GM12878 (cell line): ENCODE measurements around the gene EEF2K. TPM values are rescaled to one million over a fixed set of nuclear protein-coding genes. Genes with fewer than 3 reads are reported as not detected.

Experiments
- ATAC-seq: fragments of 200-7000 bp; cut with Tn5 transposase; 3 replicates; pipeline ENCODE4 v1.9.1; 2020; ENCODE audit warnings: mild to moderate bottlenecking, moderate library complexity
- BruUV-seq: library from RNA; stranded (reverse); fragments of 400-500 nt; replicated peaks from 2 replicates; lab custom pipeline; 2021; lab: Mats Ljungman, UMichigan
- CTCF ChIA-PET: fragments of 300-600 bp; sonication (Branson Sonifier 250); formaldehyde crosslinking; extraction: SDS; loops from one replicate; lab custom pipeline; 2021; ENCODE audit warnings: inconsistent platforms; lab: Yijun Ruan, JAX
- POLR2A ChIA-PET: fragments of 350-600 bp; formaldehyde crosslinking; extraction: SDS; loops from one replicate; lab custom pipeline; 2021; ENCODE audit warnings: inconsistent platforms; lab: Charles Lee
- RAD21 ChIA-PET: fragments of 300-600 bp; sonication (Branson Sonifier 250); formaldehyde crosslinking; loops from one replicate; lab custom pipeline; 2023; ENCODE audit warnings: antibody characterized with exemption; ENCODE audit not compliant: unreplicated experiment; lab: Charles Lee
- SMC1A ChIA-PET: fragments of 300-600 bp; sonication (Branson Sonifier 250); formaldehyde crosslinking; loops from one replicate; lab custom pipeline; 2023; ENCODE audit not compliant: unreplicated experiment, uncharacterized antibody; lab: Charles Lee
- DNase-seq: peaks from one replicate; pipeline ENCODE4 v3.0.0-alpha.2; 2011; ENCODE audit warnings: low read depth, low spot score
- FAIRE-seq: peaks from 3 replicates; lab custom pipeline; 2011; peaks lifted over from hg19 to GRCh38; lab: Jason Lieb, UNC
- H2AFZ ChIP-seq: 2 replicates; pipeline ENCODE4 v1.6.0; 2011; ENCODE audit warnings: low read depth, low read length, control low read depth; ENCODE audit not compliant: control insufficient read depth
- H3K27ac ChIP-seq: 2 replicates; pipeline ENCODE4 v1.5.1; 2011; ENCODE audit warnings: control low read depth; ENCODE audit not compliant: control insufficient read depth, insufficient read depth
- H3K27me3 ChIP-seq, 2 experiments: replicated peaks in 1 of 2; 2 replicates each; pipeline versions ENCODE4 v1.6.0 to v1.6.1; 2011; ENCODE audit warnings: low read length in 1 of 2; ENCODE audit not compliant: control insufficient read depth in 2 of 2, insufficient read depth in 2 of 2
- H3K36me3 ChIP-seq, 2 experiments: 2 replicates each; pipeline ENCODE4 v1.5.1; 2011; ENCODE audit warnings: low read length in 1 of 2; ENCODE audit not compliant: control insufficient read depth in 2 of 2, insufficient read depth in 2 of 2
- H3K4me1 ChIP-seq: 2 replicates; pipeline ENCODE4 v1.6.1; 2011; ENCODE audit warnings: mild to moderate bottlenecking, low read length, moderate library complexity, mixed read lengths; ENCODE audit not compliant: control insufficient read depth, insufficient read depth
- H3K4me2 ChIP-seq: 2 replicates; pipeline ENCODE4 v1.6.0; 2011; ENCODE audit warnings: control low read depth; ENCODE audit not compliant: control insufficient read depth, insufficient read depth
- H3K4me3 ChIP-seq: fragments of 200-600 bp; sonication (generic); 2 replicates; pipeline ENCODE4 v1.5.1; 2016
- H3K79me2 ChIP-seq: 2 replicates; pipeline ENCODE4 v1.6.0; 2011; ENCODE audit warnings: low read length; ENCODE audit not compliant: control insufficient read depth, insufficient read depth
- H3K9ac ChIP-seq: 2 replicates; pipeline ENCODE4 v1.8.0; 2011; ENCODE audit warnings: low read length, control low read depth, mixed read lengths; ENCODE audit not compliant: control insufficient read depth, insufficient read depth
- H3K9me3 ChIP-seq: replicated peaks from 3 replicates; pipeline ENCODE4 v1.5.1; 2011; ENCODE audit warnings: mild to moderate bottlenecking, low read length; ENCODE audit not compliant: control insufficient read depth, insufficient read depth
- H4K20me1 ChIP-seq: 2 replicates; pipeline ENCODE4 v1.6.0; 2011; ENCODE audit not compliant: control insufficient read depth, insufficient read depth
- BCL11A ChIP-seq: IDR thresholded peaks from 2 replicates; pipeline ENCODE4 v1.6.1; 2011; ENCODE audit warnings: low read depth, low read length
- CBFB ChIP-seq: IDR thresholded peaks from 2 replicates; pipeline ENCODE4 v1.6.1; 2016; ENCODE audit warnings: antibody characterized with exemption, low read depth
- CHD1 ChIP-seq: IDR thresholded peaks from 2 replicates; pipeline ENCODE4 v1.6.1; 2012; ENCODE audit warnings: low read depth, low read length, improper control_type of control experiment
- EED ChIP-seq: sonication (generic); IDR thresholded peaks from 2 replicates; pipeline ENCODE4 v1.6.1; 2016; ENCODE audit warnings: antibody characterized with exemption, low read depth
- IKZF2 ChIP-seq, 2 experiments: fragments of 450-650 bp; IDR thresholded peaks; 2 replicates each; pipeline ENCODE4 v1.6.1; 2017; ENCODE audit warnings: mild to moderate bottlenecking in 2 of 2, moderate library complexity in 2 of 2
- MYC ChIP-seq: IDR thresholded peaks from 2 replicates; pipeline ENCODE4 v1.6.1; 2011; ENCODE audit warnings: mild to moderate bottlenecking, low read length, moderate library complexity, inconsistent platforms; ENCODE audit not compliant: insufficient read depth, insufficient replicate concordance, insufficient read length, severe bottlenecking
- NBN ChIP-seq: fragments of 450-650 bp; IDR thresholded peaks from 2 replicates; pipeline ENCODE4 v1.6.1; 2016
- NR2C2 ChIP-seq: IDR thresholded peaks from 2 replicates; pipeline ENCODE4 v1.6.1; 2011; ENCODE audit warnings: borderline replicate concordance, low read depth; ENCODE audit not compliant: control insufficient read depth, insufficient read length
- PAX8 ChIP-seq: fragments of 450-650 bp; IDR thresholded peaks from 2 replicates; pipeline ENCODE4 v1.6.1; 2017; ENCODE audit warnings: mild to moderate bottlenecking, moderate library complexity
- POLR2A ChIP-seq: IDR thresholded peaks from 2 replicates; pipeline ENCODE4 v1.6.1; 2011; ENCODE audit warnings: low read depth, mild to moderate bottlenecking, low read length
- POU2F2 ChIP-seq: IDR thresholded peaks from 3 replicates; pipeline ENCODE4 v1.6.1; 2011; ENCODE audit warnings: low read depth, mild to moderate bottlenecking, low read length, borderline replicate concordance
- RBBP5 ChIP-seq: fragments of 200-600 bp; sonication (generic); conservative IDR thresholded peaks from 2 replicates; pipeline ENCODE4 v1.6.1; 2016
- RELA ChIP-seq: fragments of 450-650 bp; IDR thresholded peaks from 2 replicates; pipeline ENCODE4 v1.8.0; 2014; ENCODE audit warnings: borderline replicate concordance; ENCODE audit not compliant: partially characterized antibody
- SIN3A ChIP-seq: IDR thresholded peaks from 2 replicates; pipeline ENCODE4 v1.6.1; 2012; ENCODE audit warnings: low read depth, low read length, improper control_type of control experiment
- SIX5 ChIP-seq: IDR thresholded peaks from 2 replicates; pipeline ENCODE4 v1.6.1; 2011; ENCODE audit warnings: mild to moderate bottlenecking, low read depth, low read length, moderate library complexity; ENCODE audit not compliant: severe bottlenecking
- SMC3 ChIP-seq: IDR thresholded peaks from 2 replicates; pipeline ENCODE4 v1.6.1; 2011; ENCODE audit warnings: low read length, improper control_type of control experiment, borderline replicate concordance
- STAT1 ChIP-seq: fragments of 450-650 bp; conservative IDR thresholded peaks from 2 replicates; pipeline ENCODE4 v1.6.1; 2014; ENCODE audit warnings: antibody characterized with exemption, mild to moderate bottlenecking
- YBX1 ChIP-seq: fragments of 450-650 bp; IDR thresholded peaks from 2 replicates; pipeline ENCODE4 v1.6.1; 2016; ENCODE audit warnings: antibody characterized with exemption
- ZBED1 ChIP-seq: IDR thresholded peaks from 2 replicates; pipeline ENCODE4 v1.6.1; 2016; ENCODE audit warnings: borderline replicate concordance
- ZNF384 ChIP-seq: IDR thresholded peaks from 2 replicates; pipeline ENCODE4 v1.6.1; 2012; ENCODE audit warnings: low read depth, mild to moderate bottlenecking, low read length, improper control_type of control experiment, borderline replicate concordance
- WGBS: methylation state at CpG from one replicate; pipeline ENCODE4 v1.1.6; 2016; ENCODE audit warnings: low lambda C conversion rate; ENCODE audit not compliant: insufficient replicate concordance, insufficient coverage; ENCODE audit errors: missing lambda C conversion rate; 5-methylcytosine and 5-hydroxymethylcytosine counted together
- in situ Hi-C: fragments of 300-500 bp; cut with MboI; formaldehyde crosslinking; loops from 9 replicates; pipeline ENCODE4 v1.14.3; 2018; ENCODE audit warnings: mixed read lengths
- intact Hi-C: fragments of 100-400 bp; cut with micrococcal nuclease; formaldehyde crosslinking; loops from one replicate; pipeline ENCODE4 v1.14.2; 2022; ENCODE audit not compliant: unreplicated experiment
- polyA plus RNA-seq, 11 experiments: library from polyadenylated mRNA; depleted of rRNA in 4 of 11; unstranded in 6 of 11; stranded (reverse) in 5 of 11; fragments of >200 nt; fragmentation: Nextera tagmentation in 4 of 11; fragmentation: Illumina TruSeq in 1 of 11; extraction: Ambion mirVana in 4 of 11; extraction: Trizol in 1 of 11; gene quantifications; 1 replicate in 1 of 11; 2 replicates in 10 of 11; pipeline versions ENCODE4 v1.2.1 to v1.2.3, GENCODE V29; 2011 to 2016; ENCODE audit warnings: inconsistent platforms in 2 of 11, missing spikeins in 2 of 11, low read depth in 1 of 11
- total RNA-seq, 4 experiments: library from RNA; depleted of rRNA in 3 of 4; stranded (reverse); fragments of >200 nt in 3 of 4; fragmentation: Illumina TruSeq in 1 of 4; extraction: Trizol in 1 of 4; gene quantifications; 2 replicates each; pipeline versions ENCODE4 v1.2.1 to v1.2.3, GENCODE V29; 2013 to 2021
- TF ChIP-seq, protein P1 (sequence below): fragments of 450-650 bp; IDR thresholded peaks from 2 replicates; pipeline ENCODE4 v1.6.1; 2014; ENCODE audit warnings: mild to moderate bottlenecking

EEF2K gene
- total and polyA plus RNA-seq, 10 of the 15 experiments (the other 5 are each of a cell fraction or from before 2014, with no cell fraction given) = 2.0 to 29.6 (median 12.2) TPM

DNA sequence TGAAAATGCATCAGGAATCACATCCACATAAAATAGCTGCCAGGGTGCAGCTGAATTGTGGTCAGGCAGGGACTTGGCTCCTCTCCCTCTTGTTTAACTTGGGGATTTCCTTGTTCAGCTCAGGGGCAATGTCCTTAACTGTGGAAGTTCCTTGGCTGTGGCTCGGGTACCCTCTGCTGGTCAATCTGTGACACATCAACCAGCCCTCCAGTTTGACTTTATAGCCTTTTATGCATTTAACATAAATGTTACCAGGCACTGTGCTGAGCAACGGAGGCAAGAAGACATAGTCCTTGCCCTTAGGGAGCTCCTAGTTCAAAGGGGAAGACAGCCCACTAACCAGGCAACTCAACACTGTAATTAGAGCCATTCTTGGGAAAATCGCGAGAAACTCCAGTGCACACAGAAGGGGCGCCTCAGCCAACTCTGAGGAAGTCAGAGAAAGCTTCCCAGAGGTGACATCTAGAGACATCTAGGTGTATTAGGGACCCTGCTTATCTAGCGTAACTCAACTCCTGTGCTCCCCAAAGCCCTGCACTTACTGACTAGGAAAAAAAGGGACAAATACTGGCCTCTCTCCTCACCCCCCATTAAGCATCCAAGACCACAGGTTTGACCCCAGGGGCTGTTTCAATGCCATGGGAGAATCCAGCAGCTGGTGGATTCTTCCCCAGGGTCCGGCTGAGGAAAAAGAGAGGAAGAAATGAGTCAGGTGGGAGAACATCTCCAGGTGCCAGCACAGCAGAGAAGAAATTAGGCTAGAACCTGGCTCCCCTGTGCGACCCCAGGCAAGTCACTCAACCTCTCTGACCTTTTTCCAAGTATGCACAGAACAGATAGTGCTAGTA, 17.3 kb upstream of the EEF2K start:
- Histone ChIP-seq H3K4me3 (peak overlapping the region; percentile 73; the same call in 1 of the 2 replicates), H2AFZ (peak overlapping the region; percentile 68), H3K36me3 (no peaks in the 10 kb centered on the region), H3K9me3 (no peaks in the 10 kb centered on the region), H3K4me1 (peaks cover 30% of the 10 kb centered on the region), H3K27me3 (no peaks in the 10 kb centered on the region), H4K20me1 (no peaks in the 10 kb centered on the region), H3K4me2 (peak overlapping the region; percentile 96), H3K79me2 (no peaks in the 10 kb centered on the region), H3K27ac (peak overlapping the region; percentile 77), H3K9ac (peak overlapping the region; percentile 68; the same call in 1 of the 2 replicates)
- CTCF ChIA-PET = interaction anchor here (0.6 to 8.4 kb wide), 59 partner anchors 9 to 1512 kb away, joined by 3 to 103 read pairs (median 4); partner anchors contain the start of genes EEF2K, MOSMO, PDZD9 and POLR3E
- RAD21 ChIA-PET = interaction anchor here (0.5 to 7.8 kb wide), 38 partner anchors 9 to 544 kb away, joined by 3 to 68 read pairs (median 4); partner anchors contain the start of genes EEF2K, PDZD9, POLR3E and UQCRC2
- intact Hi-C loops (loop anchor here (1.0 to 2.0 kb wide), 3 partner anchors 90 to 188 kb away; partner anchors contain the start of gene PDZD9), in situ Hi-C loops (loop anchor here (5.0 kb wide), 1 partner anchor 87 kb away; no protein-coding TSS in a partner anchor)
- BruUV-seq = no TSS peak
- peak; percentile 2; the same call in 1 of the 3 replicates for ATAC-seq
- peak; percentile 85 for FAIRE-seq
- SMC1A ChIA-PET = interaction anchor here (0.6 to 6.0 kb wide), 38 partner anchors 12 to 367 kb away, joined by 3 to 69 read pairs (median 4); partner anchors contain the start of genes MOSMO, PDZD9 and UQCRC2
- WGBS = 26% methylated on average over 8 of the region's 8 CpGs
- POLR2A ChIA-PET = interaction anchor here (0.5 to 2.0 kb wide), 7 partner anchors 100 to 236 kb away, joined by 3 to 6 read pairs (median 4); partner anchors contain the start of genes MOSMO and UQCRC2
- DNase-seq = peak; percentile 55
- peak; percentile 43 for TF ChIP-seq NBN
- no peak for TF ChIP-seq ZNF384
- peak; percentile 69 for TF ChIP-seq SMC3
- TF ChIP-seq, protein P1, sequence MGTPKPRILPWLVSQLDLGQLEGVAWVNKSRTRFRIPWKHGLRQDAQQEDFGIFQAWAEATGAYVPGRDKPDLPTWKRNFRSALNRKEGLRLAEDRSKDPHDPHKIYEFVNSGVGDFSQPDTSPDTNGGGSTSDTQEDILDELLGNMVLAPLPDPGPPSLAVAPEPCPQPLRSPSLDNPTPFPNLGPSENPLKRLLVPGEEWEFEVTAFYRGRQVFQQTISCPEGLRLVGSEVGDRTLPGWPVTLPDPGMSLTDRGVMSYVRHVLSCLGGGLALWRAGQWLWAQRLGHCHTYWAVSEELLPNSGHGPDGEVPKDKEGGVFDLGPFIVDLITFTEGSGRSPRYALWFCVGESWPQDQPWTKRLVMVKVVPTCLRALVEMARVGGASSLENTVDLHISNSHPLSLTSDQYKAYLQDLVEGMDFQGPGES = no peak
- TF ChIP-seq POU2F2 = peak; percentile 79; the same call in 1 of the 3 replicates
- no peak for TF ChIP-seq MYC
- TF ChIP-seq IKZF2 (IDR thresholded peaks at IDR 0.05) = peak; percentile 69 to 75
- TF ChIP-seq CBFB = no peak
- no peak for TF ChIP-seq SIX5
- 0 out of 2 replicates have a peak, but pooled peaks have one; percentile 36 for TF ChIP-seq SIN3A
- TF ChIP-seq CHD1 = no peak
- peak; percentile 76; the same call in 1 of the 2 replicates for TF ChIP-seq STAT1
- no peak for TF ChIP-seq RBBP5
- no peak for TF ChIP-seq YBX1
- TF ChIP-seq BCL11A = no peak
- peak; percentile 80 for TF ChIP-seq RELA
- no peak for TF ChIP-seq PAX8
- no peak for TF ChIP-seq NR2C2
- no peak for TF ChIP-seq ZBED1
- TF ChIP-seq POLR2A = no peak
- TF ChIP-seq EED = 0 out of 2 replicates have a peak, but pooled peaks have one; percentile 31
